Endometrial microvascular endothelial cells (primary cell): ENCODE results near the gene FOXL3. TPM values are rescaled to one million over a fixed set of nuclear protein-coding genes. Genes with fewer than 3 reads are reported as not detected.

Experiments used
- total RNA-seq: library from RNA; depleted of rRNA; stranded (reverse); fragments of >200 nt; gene quantifications from one replicate; pipeline ENCODE4 v1.2.3, GENCODE V29; 2015; ENCODE audit errors: inconsistent ontology term

FOXL3 gene
- total RNA-seq, 1 donor from 2014 or later = not detected

Other genes with a start within 250 kb of the FOXL3 start
- 9.3 TPM for gene FAM20C, start 97.6 kb upstream of the FOXL3 start, total RNA-seq
- gene PDGFA, start 229.7 kb downstream of the FOXL3 start, total RNA-seq = 81.8 TPM